ENCODE results near the gene WHAMM.

Gene WHAMM

DNA sequence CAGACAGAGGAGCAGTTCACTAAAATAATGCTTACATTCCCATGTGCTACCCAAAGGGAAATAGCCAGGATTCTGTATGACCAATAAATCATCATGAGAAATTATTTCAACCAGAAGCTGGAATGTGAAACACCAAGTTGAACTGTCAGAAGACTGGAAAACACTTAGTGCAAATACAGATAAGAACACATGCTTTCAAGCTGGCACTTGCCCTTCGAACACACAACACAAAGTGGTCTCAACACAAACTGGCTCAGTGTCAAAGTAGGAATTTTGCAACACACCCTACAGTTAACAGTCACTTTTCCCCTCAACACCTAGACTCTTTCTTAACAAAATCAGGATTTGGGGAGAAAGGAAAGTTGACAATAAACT lies 4.9 kb upstream of the WHAMM start:
- no peak for TF ChIP-seq CEBPB (IDR thresholded peaks at IDR 0.05)
- no peak for TF ChIP-seq ZBTB7A (IDR thresholded peaks at IDR 0.05; ENCODE audit: low read depth)
- no peak for TF ChIP-seq CREB1 (IDR thresholded peaks at IDR 0.05; ENCODE audit: low read depth)
- TF ChIP-seq, protein P1, sequence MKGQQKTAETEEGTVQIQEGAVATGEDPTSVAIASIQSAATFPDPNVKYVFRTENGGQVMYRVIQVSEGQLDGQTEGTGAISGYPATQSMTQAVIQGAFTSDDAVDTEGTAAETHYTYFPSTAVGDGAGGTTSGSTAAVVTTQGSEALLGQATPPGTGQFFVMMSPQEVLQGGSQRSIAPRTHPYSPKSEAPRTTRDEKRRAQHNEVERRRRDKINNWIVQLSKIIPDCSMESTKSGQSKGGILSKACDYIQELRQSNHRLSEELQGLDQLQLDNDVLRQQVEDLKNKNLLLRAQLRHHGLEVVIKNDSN (IDR thresholded peaks at IDR 0.05), result no peak
- TF ChIP-seq TAF1 (IDR thresholded peaks at IDR 0.05; ENCODE audit: low read depth), result no peak
- no peak for TF ChIP-seq FOXM1 (IDR thresholded peaks at IDR 0.05; ENCODE audit: borderline replicate concordance, low read depth)
- TF ChIP-seq EGR1 (IDR thresholded peaks at IDR 0.05), result no peak
- no peak for TF ChIP-seq EP300 (IDR thresholded peaks at IDR 0.05; ENCODE audit: borderline replicate concordance)
- no peak for TF ChIP-seq TEAD4 (IDR thresholded peaks at IDR 0.05)
- TF ChIP-seq, protein P2, sequence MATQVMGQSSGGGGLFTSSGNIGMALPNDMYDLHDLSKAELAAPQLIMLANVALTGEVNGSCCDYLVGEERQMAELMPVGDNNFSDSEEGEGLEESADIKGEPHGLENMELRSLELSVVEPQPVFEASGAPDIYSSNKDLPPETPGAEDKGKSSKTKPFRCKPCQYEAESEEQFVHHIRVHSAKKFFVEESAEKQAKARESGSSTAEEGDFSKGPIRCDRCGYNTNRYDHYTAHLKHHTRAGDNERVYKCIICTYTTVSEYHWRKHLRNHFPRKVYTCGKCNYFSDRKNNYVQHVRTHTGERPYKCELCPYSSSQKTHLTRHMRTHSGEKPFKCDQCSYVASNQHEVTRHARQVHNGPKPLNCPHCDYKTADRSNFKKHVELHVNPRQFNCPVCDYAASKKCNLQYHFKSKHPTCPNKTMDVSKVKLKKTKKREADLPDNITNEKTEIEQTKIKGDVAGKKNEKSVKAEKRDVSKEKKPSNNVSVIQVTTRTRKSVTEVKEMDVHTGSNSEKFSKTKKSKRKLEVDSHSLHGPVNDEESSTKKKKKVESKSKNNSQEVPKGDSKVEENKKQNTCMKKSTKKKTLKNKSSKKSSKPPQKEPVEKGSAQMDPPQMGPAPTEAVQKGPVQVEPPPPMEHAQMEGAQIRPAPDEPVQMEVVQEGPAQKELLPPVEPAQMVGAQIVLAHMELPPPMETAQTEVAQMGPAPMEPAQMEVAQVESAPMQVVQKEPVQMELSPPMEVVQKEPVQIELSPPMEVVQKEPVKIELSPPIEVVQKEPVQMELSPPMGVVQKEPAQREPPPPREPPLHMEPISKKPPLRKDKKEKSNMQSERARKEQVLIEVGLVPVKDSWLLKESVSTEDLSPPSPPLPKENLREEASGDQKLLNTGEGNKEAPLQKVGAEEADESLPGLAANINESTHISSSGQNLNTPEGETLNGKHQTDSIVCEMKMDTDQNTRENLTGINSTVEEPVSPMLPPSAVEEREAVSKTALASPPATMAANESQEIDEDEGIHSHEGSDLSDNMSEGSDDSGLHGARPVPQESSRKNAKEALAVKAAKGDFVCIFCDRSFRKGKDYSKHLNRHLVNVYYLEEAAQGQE (IDR thresholded peaks at IDR 0.05; ENCODE audit: low read depth), result no peak

DNA sequence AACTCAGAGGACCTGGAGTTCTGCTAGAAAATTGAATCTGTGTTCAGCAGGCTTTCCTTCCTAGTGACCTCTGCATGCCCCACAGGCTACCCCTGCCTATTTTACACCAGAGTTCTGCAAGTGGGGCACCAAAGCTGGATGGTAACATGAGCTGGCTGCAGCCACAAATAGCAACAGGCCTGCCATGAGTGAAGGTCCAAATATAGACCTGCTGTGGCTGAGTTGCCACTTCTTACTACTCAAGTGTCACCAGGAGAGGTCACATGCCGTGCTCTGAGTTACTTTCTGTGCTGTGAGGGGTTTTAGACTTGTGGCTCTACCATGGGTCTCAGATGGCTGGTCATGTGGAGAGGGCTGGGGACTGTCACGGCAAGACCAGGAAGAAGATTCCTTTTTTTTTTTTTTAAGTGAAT lies 3.4 kb upstream of the WHAMM start, which contains the start of gene FSD2:
FSD2 (minus strand) TSS at position 76 of the 413 bp plus-strand sequence. CDS start 18,679 bp downstream, outside the sequence.
- TF ChIP-seq, protein P1 (IDR thresholded peaks at IDR 0.05), result peak; percentile 53
- TF ChIP-seq CEBPB (IDR thresholded peaks at IDR 0.05), result no peak
- no peak for TF ChIP-seq NFIC (IDR thresholded peaks at IDR 0.05)
- TF ChIP-seq ZBTB7A (IDR thresholded peaks at IDR 0.05; ENCODE audit: low read depth), result no peak
- TF ChIP-seq YY1 (IDR thresholded peaks at IDR 0.05; ENCODE audit: low read depth), result no peak

DNA sequence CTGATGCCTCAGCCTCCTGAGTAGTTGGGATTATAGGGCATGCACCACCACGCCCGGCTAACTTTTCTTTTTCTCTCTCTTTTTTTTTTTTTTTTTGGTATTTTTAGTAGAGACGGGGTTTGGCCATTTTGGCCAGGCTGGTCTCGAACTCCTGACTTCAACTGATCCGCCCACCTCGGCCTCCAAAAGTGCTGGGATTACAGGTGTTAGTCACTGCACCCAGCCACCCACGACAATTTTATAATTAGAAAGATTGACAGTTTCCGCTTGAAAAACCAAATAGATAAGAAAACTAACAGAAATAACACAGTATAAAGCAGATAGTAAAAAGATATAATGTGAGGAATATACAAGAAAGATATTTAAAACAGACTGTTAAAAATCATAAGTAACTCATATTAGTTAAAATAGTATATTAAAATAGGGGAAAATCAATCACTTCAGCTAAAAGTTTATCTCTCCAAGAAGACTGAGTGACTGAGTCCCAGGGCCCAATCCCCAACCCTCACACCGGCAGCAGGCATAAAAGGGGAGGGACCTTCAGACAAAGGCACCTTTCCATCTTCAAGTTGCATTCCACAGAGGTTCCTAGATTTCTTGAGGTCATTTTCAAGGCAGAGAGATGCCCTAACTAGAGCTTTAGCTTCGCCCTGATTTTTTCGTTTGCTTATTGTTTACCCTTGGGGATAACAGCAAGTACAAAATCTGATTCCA lies 1.4 kb upstream of the WHAMM start:
- TF ChIP-seq TCF12 (IDR thresholded peaks at IDR 0.05; ENCODE audit: low read depth), result no peak
- no peak for TF ChIP-seq TEAD4 (IDR thresholded peaks at IDR 0.05)
- TF ChIP-seq, protein P2 (IDR thresholded peaks at IDR 0.05; ENCODE audit: low read depth), result no peak
- TF ChIP-seq, protein P3, sequence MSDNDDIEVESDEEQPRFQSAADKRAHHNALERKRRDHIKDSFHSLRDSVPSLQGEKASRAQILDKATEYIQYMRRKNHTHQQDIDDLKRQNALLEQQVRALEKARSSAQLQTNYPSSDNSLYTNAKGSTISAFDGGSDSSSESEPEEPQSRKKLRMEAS (IDR thresholded peaks at IDR 0.05), result no peak
- TF ChIP-seq FOXM1 (IDR thresholded peaks at IDR 0.05; ENCODE audit: borderline replicate concordance, low read depth), result no peak
- TF ChIP-seq YY1 (IDR thresholded peaks at IDR 0.05; ENCODE audit: low read depth), result no peak
- no peak for TF ChIP-seq CEBPB (IDR thresholded peaks at IDR 0.05)
- TF ChIP-seq ZBTB7A (IDR thresholded peaks at IDR 0.05; ENCODE audit: low read depth), result no peak
- TF ChIP-seq EGR1 (IDR thresholded peaks at IDR 0.05), result no peak
- TF ChIP-seq RAD21 (IDR thresholded peaks at IDR 0.05; ENCODE audit: low read depth), result no peak
- TF ChIP-seq, protein P1 (IDR thresholded peaks at IDR 0.05), result no peak

DNA sequence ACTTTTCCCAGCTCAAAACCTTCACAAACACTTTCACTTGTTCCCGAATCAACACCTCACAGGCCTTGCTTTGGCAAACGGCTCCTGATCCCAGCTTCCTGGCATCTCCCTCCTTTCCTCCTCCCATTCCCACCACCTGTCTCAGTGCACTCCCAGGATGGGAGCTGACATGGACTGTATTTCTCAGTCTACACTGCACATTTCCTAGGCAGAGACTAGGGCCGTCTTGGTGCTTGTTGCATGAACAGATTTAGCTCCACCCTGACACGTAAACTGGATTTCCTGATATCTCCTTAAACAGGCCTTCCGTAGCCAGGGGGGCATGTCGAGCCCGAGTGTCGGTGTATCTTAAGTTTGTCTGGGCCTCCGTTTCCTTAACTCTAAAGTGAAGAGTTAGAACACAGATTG lies 790 bp upstream of the WHAMM start:
- no peak for TF ChIP-seq ZBTB7A (IDR thresholded peaks at IDR 0.05; ENCODE audit: low read depth)
- TF ChIP-seq FOXM1 (IDR thresholded peaks at IDR 0.05; ENCODE audit: borderline replicate concordance, low read depth), result no peak
- TF ChIP-seq, protein P2 (IDR thresholded peaks at IDR 0.05; ENCODE audit: low read depth), result no peak
- TF ChIP-seq TCF12 (IDR thresholded peaks at IDR 0.05; ENCODE audit: low read depth), result no peak
- no peak for TF ChIP-seq CREB1 (IDR thresholded peaks at IDR 0.05; ENCODE audit: low read depth)
- no peak for TF ChIP-seq TEAD4 (IDR thresholded peaks at IDR 0.05)
- TF ChIP-seq, protein P1 (IDR thresholded peaks at IDR 0.05), result no peak
- TF ChIP-seq RAD21 (IDR thresholded peaks at IDR 0.05; ENCODE audit: low read depth), result no peak
- TF ChIP-seq TAF1 (IDR thresholded peaks at IDR 0.05; ENCODE audit: low read depth), result no peak
- TF ChIP-seq YY1 (IDR thresholded peaks at IDR 0.05; ENCODE audit: low read depth), result no peak
- TF ChIP-seq EP300 (IDR thresholded peaks at IDR 0.05; ENCODE audit: borderline replicate concordance), result no peak
- TF ChIP-seq, protein P3 (IDR thresholded peaks at IDR 0.05), result no peak
- no peak for TF ChIP-seq CEBPB (IDR thresholded peaks at IDR 0.05)
